Measurements from ENCODE around the gene THAP8.

THAP8 gene

GRCh38 chr19:35986664-35987570, 67.2 kb downstream of the THAP8 start:
- no peaks in the 10 kb centered on the region for H3K36me3 ChIP-seq (ENCODE audit: control insufficient read depth in 2 of 2, insufficient read depth in 2 of 2, low read length in 2 of 2)
- H3K9me3 ChIP-seq (ENCODE audit: control insufficient read depth in 2 of 2, low read length in 2 of 2): no peaks in the 10 kb centered on the region
- H3K27me3 ChIP-seq (ENCODE audit: control insufficient read depth in 2 of 2, insufficient read depth in 2 of 2, low read length in 2 of 2): peaks cover 13 to 18% of the 10 kb centered on the region in 2 donors
- H3K9ac ChIP-seq (ENCODE audit: low read depth in 1 of 2, low read length in 2 of 2): no peak overlapping the region
- H3K27ac ChIP-seq (ENCODE audit: low read depth in 2 of 2, low read length in 2 of 2): no peak overlapping the region
- no peaks in the 10 kb centered on the region for H3K4me1 ChIP-seq (ENCODE audit: control insufficient read depth in 2 of 2, insufficient read depth in 2 of 2, low read length in 2 of 2)
- peak overlapping the region in 1 of 2 donors; percentile 38 for H3K4me3 ChIP-seq (ENCODE audit: low read length in 2 of 2)

DNA sequence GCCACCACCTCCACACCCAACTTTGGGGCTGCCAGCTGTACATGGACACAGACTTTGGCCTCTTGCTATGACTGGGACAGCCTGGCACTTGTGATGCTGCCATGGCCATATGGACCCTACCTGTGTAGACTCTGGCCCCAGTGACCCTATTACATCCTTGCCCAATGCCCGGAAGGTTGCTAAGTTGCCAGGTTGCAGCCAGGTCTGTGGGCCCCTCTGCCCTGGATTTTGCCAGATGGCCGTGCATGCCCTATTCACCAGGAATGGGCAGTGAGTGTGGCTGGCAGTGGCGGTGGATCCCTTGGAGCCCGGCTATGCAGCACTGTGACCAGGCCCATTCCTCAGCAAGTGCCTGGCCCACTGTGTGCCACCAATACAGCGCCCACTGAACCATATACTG, 68.0 kb downstream of the THAP8 start:
- H3K4me3 ChIP-seq (ENCODE audit: low read length in 2 of 2): no peak overlapping the region
- peaks cover 13 to 18% of the 10 kb centered on the region in 2 donors for H3K27me3 ChIP-seq (ENCODE audit: control insufficient read depth in 2 of 2, insufficient read depth in 2 of 2, low read length in 2 of 2)
- no peak overlapping the region for H3K9ac ChIP-seq (ENCODE audit: low read depth in 1 of 2, low read length in 2 of 2)
- no peaks in the 10 kb centered on the region for H3K4me1 ChIP-seq (ENCODE audit: control insufficient read depth in 2 of 2, insufficient read depth in 2 of 2, low read length in 2 of 2)
- H3K27ac ChIP-seq (ENCODE audit: low read depth in 2 of 2, low read length in 2 of 2): no peak overlapping the region
- no peaks in the 10 kb centered on the region for H3K36me3 ChIP-seq (ENCODE audit: control insufficient read depth in 2 of 2, insufficient read depth in 2 of 2, low read length in 2 of 2)
- H3K9me3 ChIP-seq (ENCODE audit: control insufficient read depth in 2 of 2, low read length in 2 of 2): no peaks in the 10 kb centered on the region

Measured in mucosa of rectum (tissue), 2 donors.